Endometrial microvascular endothelial cells (primary cell): ENCODE measurements around the gene ATAD5. TPM values are rescaled to one million over a fixed set of nuclear protein-coding genes. Genes with fewer than 3 reads are reported as not detected.
"Not testable (repeated sequence)": the region's sequence is repeated elsewhere in the genome, so short reads cannot be mapped to it uniquely, and the experiment has no call there.

ENCODE experiments used
- in situ Hi-C: cut with HindIII; loops from 2 replicates; pipeline ENCODE4 v1.10.0; 2017; ENCODE audit warnings: low sequenced_read_pairs, low pct_unique_long_range_greater_than_20kb; ENCODE audit errors: inconsistent ontology term
- total RNA-seq: library from RNA; depleted of rRNA; stranded (reverse); fragments of >200 nt; gene quantifications from one replicate; pipeline ENCODE4 v1.2.3, GENCODE V29; 2015; ENCODE audit errors: inconsistent ontology term

The ATAD5 gene
- total RNA-seq, 1 donor from 2014 or later = 5.9 TPM

DNA sequence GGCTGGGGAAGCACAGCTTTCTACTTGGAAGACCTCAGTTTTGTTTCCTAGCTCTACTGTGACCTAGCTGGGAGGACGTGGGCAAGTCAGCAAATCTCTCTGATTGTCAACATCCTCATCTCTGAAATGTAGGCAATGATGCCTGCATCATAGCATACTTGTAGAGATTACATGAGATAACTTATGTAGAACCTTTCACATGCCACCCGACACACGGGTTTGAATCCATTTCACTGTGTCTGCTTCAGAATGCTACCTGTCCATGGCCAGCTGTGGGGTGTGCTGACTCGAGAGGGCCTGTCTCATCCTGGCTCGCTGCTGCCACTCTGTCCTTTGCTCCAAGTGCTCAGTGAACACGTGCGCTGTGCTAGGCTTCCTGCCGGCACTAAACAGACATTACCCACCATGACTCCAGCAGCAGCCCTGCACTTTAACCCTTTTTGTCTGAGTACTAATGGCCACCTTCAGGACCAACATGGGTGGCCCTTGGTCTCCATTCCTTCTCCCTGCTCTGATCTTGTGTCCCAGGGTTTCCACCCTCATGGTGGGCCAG, 97.4 kb downstream of the ATAD5 start:
- in situ Hi-C loops = no loop called here

DNA sequence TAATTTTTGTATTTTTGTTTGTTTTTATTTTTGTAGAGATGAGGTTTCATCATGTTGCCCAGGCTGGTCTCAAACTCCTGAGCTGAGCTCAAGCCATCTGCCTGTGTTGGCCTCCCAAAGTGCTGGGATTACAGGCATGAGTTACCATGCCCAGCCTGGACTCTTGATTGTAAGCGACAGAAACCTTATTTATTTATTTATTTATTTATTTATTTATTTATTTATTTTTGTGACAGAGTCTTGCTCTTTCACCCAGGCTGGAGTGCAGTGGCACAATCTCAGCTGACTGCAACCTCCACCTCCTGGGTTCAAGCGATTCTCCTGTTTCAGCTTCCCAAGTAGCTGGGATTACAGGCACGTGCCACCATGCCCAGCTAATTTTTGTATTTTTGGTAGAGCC, 98.1 kb downstream of the ATAD5 start:
- in situ Hi-C loops = not testable (repeated sequence)

DNA sequence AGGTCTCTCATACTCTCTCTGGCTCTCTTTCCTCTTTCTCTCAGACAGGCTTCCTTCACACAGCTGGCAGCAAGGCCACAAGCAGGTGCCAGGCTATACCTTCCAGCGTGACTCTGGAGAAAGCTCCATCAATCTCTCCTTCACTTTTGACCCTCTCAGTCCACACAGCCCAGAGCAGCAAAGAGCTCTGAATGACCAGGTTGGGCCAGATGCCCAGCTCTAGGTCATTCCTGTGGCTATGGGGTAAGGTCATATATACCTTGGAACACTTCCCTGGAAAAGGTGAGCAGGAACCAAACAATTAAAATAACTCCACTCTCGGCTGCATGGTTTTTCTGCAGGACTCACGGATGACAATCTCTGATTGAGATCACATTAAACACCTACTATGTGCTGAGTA, 98.7 kb downstream of the ATAD5 start:
- in situ Hi-C loops = no loop called here

GRCh38 chr17:30931582-30931981, 99.8 kb downstream of the ATAD5 start:
- in situ Hi-C loops = not testable (repeated sequence)

DNA sequence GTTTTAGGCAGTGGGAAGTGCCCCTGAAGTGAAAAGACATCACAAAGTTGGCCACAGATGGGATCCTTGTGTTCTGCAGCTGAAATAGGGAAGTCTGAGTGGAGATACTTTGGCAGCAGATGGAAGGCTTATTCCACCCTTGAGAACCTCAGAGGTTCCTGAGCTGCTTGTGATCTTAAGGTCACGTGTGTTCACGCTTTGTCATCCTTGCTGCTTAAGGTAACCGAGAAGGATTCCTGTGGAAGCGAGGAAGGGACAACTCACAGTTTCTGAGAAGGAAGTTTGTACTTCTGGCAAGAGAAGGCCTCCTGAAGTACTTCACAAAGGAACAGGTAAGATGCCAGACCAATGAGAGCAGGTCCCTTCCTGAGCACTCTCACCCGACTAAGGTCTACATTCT, 102.2 kb downstream of the ATAD5 start:
- in situ Hi-C loops = no loop called here

DNA sequence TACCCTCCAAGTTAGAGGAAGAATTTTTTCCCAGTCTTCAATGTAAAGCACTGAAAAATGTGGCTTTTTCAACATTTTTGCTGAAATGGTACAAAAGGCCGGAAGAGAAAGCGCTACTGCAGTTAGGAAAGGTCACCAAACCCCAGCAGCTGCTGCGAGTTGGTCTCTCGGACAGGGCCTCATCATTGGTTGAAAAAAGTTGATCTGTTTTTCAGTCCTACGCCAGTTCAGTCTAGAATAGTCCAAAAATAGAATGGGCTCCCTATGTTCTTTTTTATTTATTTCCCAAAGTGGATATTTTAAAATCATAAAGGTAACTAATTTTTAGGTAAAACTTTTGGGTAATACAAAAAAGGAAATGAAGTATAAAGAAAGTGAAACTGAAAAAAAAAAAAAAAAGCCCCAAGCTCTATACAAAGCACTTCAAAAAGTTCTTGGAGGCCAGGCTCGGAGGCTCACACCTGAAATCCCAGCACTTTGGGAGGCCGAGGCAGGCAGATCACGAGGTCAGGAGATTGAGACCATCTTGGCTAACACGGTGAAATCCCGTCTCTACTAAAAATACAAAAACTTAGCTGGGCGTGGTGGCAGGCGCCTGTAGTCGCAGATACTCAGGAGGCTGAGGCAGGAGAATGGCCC, 107.4 kb downstream of the ATAD5 start:
- in situ Hi-C loops = no loop called here

GRCh38 chr17:30942308-30943079, 110.7 kb downstream of the ATAD5 start:
- in situ Hi-C loops = no loop called here

Other genes with a start within 250 kb of the ATAD5 start
- 23.1 TPM for gene CRLF3, start 7.3 kb upstream of the ATAD5 start, total RNA-seq
- 11.4 TPM for gene TEFM, start 74.3 kb downstream of the ATAD5 start, total RNA-seq
- not detected for gene ADAP2, start 90.0 kb downstream of the ATAD5 start, total RNA-seq
- 10.3 TPM for gene RNF135, start 139.1 kb downstream of the ATAD5 start, total RNA-seq